ENCODE results near the gene CAPRIN1. TPM values are rescaled to one million over a fixed set of nuclear protein-coding genes. Genes with fewer than 3 reads are reported as not detected.
"Not testable (repeated sequence)": the region's sequence is repeated elsewhere in the genome, so short reads cannot be mapped to it uniquely, and the experiment has no call there.

CAPRIN1 gene
- polyA plus RNA-seq, 1 of the 3 experiments (the other 2 are of a cell fraction): 67.1 TPM

- Histone ChIP-seq H2AFZ (ENCODE audit: low read depth) (no peak overlapping the region), H3K36me3 (replicated peaks in 1 of 2; ENCODE audit: control insufficient read depth in 1 of 2, insufficient read depth in 2 of 2, low read length in 1 of 2) (peaks cover 16 to 38% of the 10 kb centered on the region in 2 experiments), H3K27me3 (ENCODE audit: insufficient read depth) (no peaks in the 10 kb centered on the region), H3F3A (replicated peaks; ENCODE audit: insufficient read depth) (peaks cover 9% of the 10 kb centered on the region), H3K27ac (ENCODE audit: low read depth in 2 of 2, low read length in 1 of 2) (peak overlapping the region in 1 of 2 experiments; percentile 2; a peak in 1 of 4 replicates), H3K9ac (no peak overlapping the region), H3K9me2 (no peaks in the 10 kb centered on the region), H3K4me2 (no peak overlapping the region), H3K9me3 (no peaks in the 10 kb centered on the region), H3K79me2 (ENCODE audit: insufficient read depth) (peaks cover 100% of the 10 kb centered on the region), H4K20me1 (ENCODE audit: insufficient read depth) (peaks cover 99% of the 10 kb centered on the region), H3K4me1 (ENCODE audit: control insufficient read depth in 1 of 2, insufficient read depth in 2 of 2, low read depth in 1 of 2, low read length in 1 of 2) (peaks cover 0 to 72% of the 10 kb centered on the region in 2 experiments), H3K4me3 (ENCODE audit: low read depth in 2 of 2, low read length in 1 of 2) (no peak overlapping the region)
- TF ChIP-seq JUND (IDR thresholded peaks at IDR 0.05) (no peak), MXI1 (IDR thresholded peaks at IDR 0.05; ENCODE audit: low read depth, low read length) (no peak), FOXJ3 (CRISPR knock-in tag; IDR thresholded peaks at IDR 0.05) (no peak), CHD2 (IDR thresholded peaks at IDR 0.05; ENCODE audit: low read length, partially characterized antibody) (no peak), NFIC (IDR thresholded peaks at IDR 0.05; ENCODE audit: borderline replicate concordance) (no peak), ELF1 (IDR thresholded peaks at IDR 0.05) (no peak), SIN3A (IDR thresholded peaks at IDR 0.05; ENCODE audit: borderline replicate concordance, low read depth, low read length) (no peak), RAD21 (IDR thresholded peaks at IDR 0.05; ENCODE audit: low read length) (no peak), USF2 (IDR thresholded peaks at IDR 0.05; ENCODE audit: borderline replicate concordance, low read depth, low read length) (no peak), TCF12 (IDR thresholded peaks at IDR 0.05) (no peak), YY1 (IDR thresholded peaks at IDR 0.05; ENCODE audit: low read depth) (no peak), ZBTB33 (IDR thresholded peaks at IDR 0.05; ENCODE audit: borderline replicate concordance, low read depth) (no peak), EZH2phosphoT487 (IDR thresholded peaks at IDR 0.05; ENCODE audit: borderline replicate concordance, low read depth) (no peak), REST (IDR thresholded peaks at IDR 0.05; ENCODE audit: low read depth, low read length) (no peak), MEF2A (IDR thresholded peaks at IDR 0.05; ENCODE audit: borderline replicate concordance, low read depth) (no peak), RXRA (IDR thresholded peaks at IDR 0.05; ENCODE audit: borderline replicate concordance, low read depth) (no peak)
- DNase-seq: no peak
- ChIA-PET CTCF (interaction anchor here (0.6 to 2.3 kb wide), 5 partner anchors 12 to 68 kb away, joined by 3 to 10 read pairs (median 3); no protein-coding TSS in a partner anchor), POLR2A (no interaction called here)
- whole genome bisulfite sequencing (ENCODE audit: low lambda C conversion rate): 93% methylated on average over 6 of the region's 6 CpGs
Observed at GRCh38 chr11:34065505-34066203, 14.1 kb downstream of the CAPRIN1 start.

GRCh38 chr11:34066766-34067165, 15.2 kb downstream of the CAPRIN1 start:
- DNase-seq; H3K9me2 ChIP-seq; H3K27me3 ChIP-seq (ENCODE audit: insufficient read depth); H3K27ac ChIP-seq (ENCODE audit: low read depth in 2 of 2, low read length in 1 of 2); H3K4me2 ChIP-seq; H2AFZ ChIP-seq (ENCODE audit: low read depth); H3K9ac ChIP-seq; H3K9me3 ChIP-seq; POLR2A ChIA-PET; H3K4me3 ChIP-seq (ENCODE audit: low read depth in 2 of 2, low read length in 1 of 2); H3F3A ChIP-seq (replicated peaks; ENCODE audit: insufficient read depth): not testable (repeated sequence)
- Histone ChIP-seq H3K4me1 (ENCODE audit: control insufficient read depth in 1 of 2, insufficient read depth in 2 of 2, low read depth in 1 of 2, low read length in 1 of 2) (peaks cover 0 to 76% of the 10 kb centered on the region in 2 experiments), H3K79me2 (ENCODE audit: insufficient read depth) (peaks cover 100% of the 10 kb centered on the region), H3K36me3 (replicated peaks in 1 of 2; ENCODE audit: control insufficient read depth in 1 of 2, insufficient read depth in 2 of 2, low read length in 1 of 2) (peaks cover 17 to 37% of the 10 kb centered on the region in 2 experiments), H4K20me1 (ENCODE audit: insufficient read depth) (peaks cover 99% of the 10 kb centered on the region)
- CTCF ChIA-PET: interaction anchor here (0.8 kb wide), 1 partner anchor 25 kb away, joined by 3 read pairs; no protein-coding TSS in a partner anchor
- WGBS (ENCODE audit: low lambda C conversion rate): 85% methylated on average over 8 of the region's 8 CpGs
